SK-N-SH (cell line): ENCODE data around the gene DOCK4. TPM values are rescaled to one million over a fixed set of nuclear protein-coding genes. Genes with fewer than 3 reads are reported as not detected.

ENCODE experiments used
- CTCF ChIA-PET: fragments of 300-600, 350-600 bp; formaldehyde crosslinking; extraction: SDS; loops from one replicate; lab custom pipeline; 2021; lab: Yijun Ruan, JAX
- POLR2A ChIA-PET: fragments of 350-600 bp; sonication (Branson Sonifier 250); formaldehyde crosslinking; extraction: SDS; loops from one replicate; lab custom pipeline; 2020; ENCODE audit warnings: antibody characterized with exemption, inconsistent platforms; lab: Yijun Ruan, JAX
- DNase-seq: peaks from one replicate; pipeline ENCODE4 v3.0.0; 2012
- H2AFZ ChIP-seq: fragments of 200-600 bp; sonication (generic); 2 replicates; pipeline ENCODE4 v1.8.1; 2016; ENCODE audit warnings: antibody characterized with exemption, mild to moderate bottlenecking, low read depth
- H3F3A ChIP-seq: fragments of 200-600 bp; sonication (generic); replicated peaks from 2 replicates; pipeline ENCODE3; 2016; ENCODE audit warnings: antibody characterized with exemption, mild to moderate bottlenecking; ENCODE audit not compliant: insufficient read depth
- H3K27ac ChIP-seq, 2 experiments: fragments of 200-500 bp in 1 of 2; fragments of 200-600 bp in 1 of 2; sonication (Bioruptor generic) in 1 of 2; sonication (generic), shearing (Covaris generic) in 1 of 2; 2 replicates each; pipeline versions ENCODE4 v1.5.1 to v1.6.1; 2014 to 2016; ENCODE audit warnings: low read depth in 2 of 2, inconsistent platforms in 1 of 2, low read length in 1 of 2, mild to moderate bottlenecking in 1 of 2, mixed read lengths in 1 of 2
- H3K27me3 ChIP-seq: fragments of 200-600 bp; sonication (generic), shearing (Covaris generic); 2 replicates; pipeline ENCODE4 v1.6.1; 2016; ENCODE audit warnings: mixed run types; ENCODE audit not compliant: insufficient read depth
- H3K36me3 ChIP-seq, 2 experiments: fragments of 200-500 bp in 1 of 2; fragments of 200-600 bp in 1 of 2; sonication (Bioruptor generic) in 1 of 2; sonication (generic) in 1 of 2; replicated peaks in 1 of 2; 2 replicates each; pipeline versions ENCODE3 to v1.5.1; 2014 to 2016; ENCODE audit warnings: low read length in 1 of 2, mild to moderate bottlenecking in 1 of 2; ENCODE audit not compliant: insufficient read depth in 2 of 2, control insufficient read depth in 1 of 2
- H3K4me1 ChIP-seq, 2 experiments: fragments of 200-500 bp in 1 of 2; fragments of 200-600 bp in 1 of 2; sonication (Bioruptor generic) in 1 of 2; sonication (generic), shearing (Covaris generic) in 1 of 2; 2 replicates each; pipeline versions ENCODE4 v1.5.1 to v1.6.1; 2014 to 2016; ENCODE audit warnings: low read depth in 1 of 2, low read length in 1 of 2, mixed run types in 1 of 2; ENCODE audit not compliant: insufficient read depth in 2 of 2, control insufficient read depth in 1 of 2
- H3K4me2 ChIP-seq: fragments of 200-600 bp; sonication (generic), shearing (Covaris generic); 2 replicates; pipeline ENCODE4 v1.6.1; 2017; ENCODE audit warnings: mixed run types
- H3K4me3 ChIP-seq, 2 experiments: fragments of 200-500 bp in 1 of 2; fragments of 200-600 bp in 1 of 2; sonication (Bioruptor generic) in 1 of 2; sonication (generic), shearing (Covaris generic) in 1 of 2; 2 replicates each; pipeline versions ENCODE4 v1.5.1 to v1.8.1; 2014 to 2016; ENCODE audit warnings: low read depth in 2 of 2, inconsistent platforms in 1 of 2, low read length in 1 of 2, mild to moderate bottlenecking in 1 of 2, mixed read lengths in 1 of 2, moderate library complexity in 1 of 2
- H3K79me2 ChIP-seq: fragments of 200-600 bp; sonication (generic); 2 replicates; pipeline ENCODE4 v1.8.1; 2017; ENCODE audit warnings: mild to moderate bottlenecking; ENCODE audit not compliant: insufficient read depth
- H3K9ac ChIP-seq: fragments of 200-600 bp; sonication (generic); 2 replicates; pipeline ENCODE4 v1.6.1; 2017; ENCODE audit warnings: mixed run types
- H3K9me2 ChIP-seq: fragments of 200-600 bp; sonication (generic); 2 replicates; pipeline ENCODE4 v1.6.1; 2017; ENCODE audit warnings: mixed run types
- H3K9me3 ChIP-seq: fragments of 200-600 bp; sonication (generic); 2 replicates; pipeline ENCODE4 v1.6.1; 2017; ENCODE audit warnings: mixed run types, mild to moderate bottlenecking, moderate library complexity
- H4K20me1 ChIP-seq: fragments of 200-600 bp; sonication (generic); 2 replicates; pipeline ENCODE4 v1.6.1; 2017; ENCODE audit warnings: mild to moderate bottlenecking, mixed run types; ENCODE audit not compliant: insufficient read depth
- EP300 ChIP-seq, 2 experiments: IDR thresholded peaks; 2 replicates each; pipeline versions ENCODE4 v1.4.0 to v1.6.1; 2012; ENCODE audit warnings: borderline replicate concordance in 1 of 2, low read depth in 1 of 2, low read length in 1 of 2
- FOSL2 ChIP-seq: IDR thresholded peaks from 2 replicates; pipeline ENCODE4 v1.4.0; 2012; ENCODE audit warnings: low read depth, mild to moderate bottlenecking, moderate library complexity, borderline replicate concordance
- GABPA ChIP-seq: IDR thresholded peaks from 2 replicates; pipeline ENCODE4 v1.4.0; 2012; ENCODE audit warnings: low read depth, mild to moderate bottlenecking
- GATA2 ChIP-seq: sonication (generic); formaldehyde crosslinking; IDR thresholded peaks from 2 replicates; pipeline ENCODE4 v1.5.0; 2020; ENCODE audit warnings: mild to moderate bottlenecking, missing genetic modification reagents
- RAD21 ChIP-seq: IDR thresholded peaks from 2 replicates; pipeline ENCODE4 v1.6.1; 2012; ENCODE audit warnings: mild to moderate bottlenecking, low read length
- SIN3A ChIP-seq: IDR thresholded peaks from 2 replicates; pipeline ENCODE4 v1.6.1; 2012; ENCODE audit warnings: low read depth, mild to moderate bottlenecking, low read length, moderate library complexity, borderline replicate concordance
- SMC3 ChIP-seq: IDR thresholded peaks from 2 replicates; pipeline ENCODE4 v1.6.1; 2012; ENCODE audit warnings: low read depth, low read length, improper control_type of control experiment
- TAF1 ChIP-seq: IDR thresholded peaks from 2 replicates; pipeline ENCODE4 v1.6.1; 2012; ENCODE audit warnings: low read depth, mild to moderate bottlenecking, low read length, moderate library complexity, borderline replicate concordance
- USF1 ChIP-seq: IDR thresholded peaks from 2 replicates; pipeline ENCODE4 v1.4.0; 2012; ENCODE audit warnings: low read depth, borderline replicate concordance
- USF2 ChIP-seq: fragments of 150-350 bp; IDR thresholded peaks from 2 replicates; pipeline ENCODE4 v1.6.1; 2017; ENCODE audit warnings: antibody characterized with exemption, low read length, low read depth, borderline replicate concordance
- ZBTB33 ChIP-seq: IDR thresholded peaks from 2 replicates; pipeline ENCODE4 v1.4.0; 2012; ENCODE audit warnings: low read depth, borderline replicate concordance
- WGBS: methylation state at CpG from one replicate; pipeline ENCODE4 v1.1.6; 2017; ENCODE audit warnings: low lambda C conversion rate; 5-methylcytosine and 5-hydroxymethylcytosine counted together
- polyA plus RNA-seq, 3 experiments: library from polyadenylated mRNA; depleted of rRNA; stranded (reverse); fragments of >200 nt; gene quantifications; 2 replicates each; pipeline ENCODE4 v1.2.3, GENCODE V29; 2012

Gene DOCK4
- polyA plus RNA-seq, 1 of the 3 experiments (the other 2 are of a cell fraction) = 8.5 TPM

GRCh38 chr7:112072541-112073245 is 133.5 kb downstream of the DOCK4 start:
- POLR2A ChIA-PET = interaction anchor here (0.5 kb wide), 1 partner anchor 1012 kb away, joined by 3 read pairs; no protein-coding TSS in a partner anchor
- no peak for DNase-seq
- peak overlapping the region in 1 of 2 experiments; percentile 1; a peak in 1 of 4 replicates for H3K27ac ChIP-seq
- H3K4me1 ChIP-seq = peaks cover 0 to 25% of the 10 kb centered on the region in 2 experiments; a peak in 2 of 4 replicates
- no peaks in the 10 kb centered on the region for H3K36me3 ChIP-seq
- WGBS = 87% methylated on average over 4 of the region's 4 CpGs
- CTCF ChIA-PET = interaction anchor here (0.9 to 1.1 kb wide), 2 partner anchors 31 to 63 kb away, joined by 3 read pairs; no protein-coding TSS in a partner anchor
- TF ChIP-seq GABPA = no peak
- no peak for TF ChIP-seq GATA2 (CRISPR knock-in tag)
- TF ChIP-seq TAF1 = no peak
- TF ChIP-seq USF1 = no peak
- TF ChIP-seq USF2 = no peak
- no peak for TF ChIP-seq RAD21
- no peak for TF ChIP-seq FOSL2
- TF ChIP-seq ZBTB33 = no peak
- TF ChIP-seq SIN3A = no peak
- no peak for TF ChIP-seq EP300 (IDR thresholded peaks at IDR 0.05; ENCODE audit: borderline replicate concordance in 1 of 2, low read depth in 1 of 2, low read length in 1 of 2)
- TF ChIP-seq, all 33 proteins: peak for 0
- H3K9ac ChIP-seq = no peak overlapping the region
- no peak overlapping the region for H3K4me3 ChIP-seq
- no peaks in the 10 kb centered on the region for H4K20me1 ChIP-seq
- no peaks in the 10 kb centered on the region for H3F3A ChIP-seq
- no peak overlapping the region for H3K4me2 ChIP-seq
- H3K9me2 ChIP-seq = no peaks in the 10 kb centered on the region
- no peaks in the 10 kb centered on the region for H3K79me2 ChIP-seq
- H3K27me3 ChIP-seq = no peaks in the 10 kb centered on the region
- H2AFZ ChIP-seq = no peak overlapping the region
- H3K9me3 ChIP-seq = no peaks in the 10 kb centered on the region; the same call in 1 of the 2 replicates

GRCh38 chr7:112071856-112072255 is 134.3 kb downstream of the DOCK4 start:
- no peaks in the 10 kb centered on the region for H3K9me2 ChIP-seq
- H3K79me2 ChIP-seq = no peaks in the 10 kb centered on the region
- TF ChIP-seq SMC3 (no peak), FOSL2 (peak; percentile 34; the same call in 1 of the 2 replicates)
- CTCF ChIA-PET = interaction anchor here (0.6 kb wide), 1 partner anchor 52 kb away, joined by 3 read pairs; no protein-coding TSS in a partner anchor
- H3K36me3 ChIP-seq = no peaks in the 10 kb centered on the region
- no peaks in the 10 kb centered on the region for H3F3A ChIP-seq
- no peaks in the 10 kb centered on the region for H4K20me1 ChIP-seq
- DNase-seq = no peak
- no peak overlapping the region for H3K27ac ChIP-seq
- H3K4me2 ChIP-seq = no peak overlapping the region
- H3K27me3 ChIP-seq = no peaks in the 10 kb centered on the region
- no peaks in the 10 kb centered on the region; the same call in 1 of the 2 replicates for H3K9me3 ChIP-seq
- no peak overlapping the region for H2AFZ ChIP-seq
- H3K4me1 ChIP-seq = peaks cover 0 to 27% of the 10 kb centered on the region in 2 experiments; a peak in 2 of 4 replicates
- no peak overlapping the region for H3K9ac ChIP-seq
- POLR2A ChIA-PET = interaction anchor here (0.6 kb wide), 1 partner anchor 12 kb away, joined by 3 read pairs; no protein-coding TSS in a partner anchor
- no peak overlapping the region for H3K4me3 ChIP-seq
